Measurements from ENCODE around the gene MINK1. TPM values are rescaled to one million over a fixed set of nuclear protein-coding genes. Genes with fewer than 3 reads are reported as not detected.
A peak's percentile ranks its signal among the peaks of the same experiment; 100 is the strongest.

Gene MINK1
- total RNA-seq, 2 experiments from 2014 or later, result 40.6 to 62.5 TPM

GRCh38 chr17:4898351-4898750, 65.2 kb downstream of the MINK1 start:
- ChIA-PET CTCF (ENCODE audit: unreplicated experiment) (interaction anchor here (0.6 kb wide), 1 partner anchor 95 kb away, joined by 5 read pairs; no protein-coding TSS in a partner anchor), POLR2A (no interaction called here)
- no peak overlapping the region for H3K27ac ChIP-seq (ENCODE audit: low read depth, low read length, poor library complexity, severe bottlenecking)
- no peaks in the 10 kb centered on the region for H4K20me1 ChIP-seq (ENCODE audit: insufficient read depth, low read length)
- BruUV-seq (replicated peaks), result no TSS peak
- TF ChIP-seq CTCF (conservative IDR thresholded peaks at IDR 0.05; ENCODE audit: low read length) (no peak), EZH2phosphoT487 (IDR thresholded peaks at IDR 0.05; ENCODE audit: borderline replicate concordance, low read depth, low read length) (no peak)
- H2AFZ ChIP-seq (ENCODE audit: low read length), result no peak overlapping the region
- H3K79me2 ChIP-seq (ENCODE audit: insufficient read depth, low read depth, low read length), result no peaks in the 10 kb centered on the region
- peaks cover 32% of the 10 kb centered on the region; the same call in 1 of the 2 replicates for H3K36me3 ChIP-seq (ENCODE audit: insufficient read depth, low read length)
- no peak for DNase-seq (ENCODE audit: low spot score)
- no peak overlapping the region for H3K4me3 ChIP-seq (ENCODE audit: low read depth, low read length, poor library complexity, severe bottlenecking)
- intact Hi-C loops (cut with micrococcal nuclease; ENCODE audit: unreplicated experiment), result no loop called here
- H3K4me2 ChIP-seq (ENCODE audit: low read length), result no peak overlapping the region
- peaks cover 7% of the 10 kb centered on the region for H3K4me1 ChIP-seq (ENCODE audit: insufficient read depth, low read length, poor library complexity, severe bottlenecking)
- no peaks in the 10 kb centered on the region for H3K9me3 ChIP-seq (ENCODE audit: low read length)
- H3K9me2 ChIP-seq (ENCODE audit: insufficient read depth, low read length), result no peaks in the 10 kb centered on the region

GRCh38 chr17:4898927-4899326, 65.8 kb downstream of the MINK1 start:
- TF ChIP-seq EZH2phosphoT487 (IDR thresholded peaks at IDR 0.05; ENCODE audit: borderline replicate concordance, low read depth, low read length) (no peak), CTCF (conservative IDR thresholded peaks at IDR 0.05; ENCODE audit: low read length) (no peak)
- Histone ChIP-seq H4K20me1 (ENCODE audit: insufficient read depth, low read length) (no peaks in the 10 kb centered on the region), H3K9me3 (ENCODE audit: low read length) (no peaks in the 10 kb centered on the region), H3K4me2 (ENCODE audit: low read length) (no peak overlapping the region), H3K9me2 (ENCODE audit: insufficient read depth, low read length) (no peaks in the 10 kb centered on the region), H3K4me1 (ENCODE audit: insufficient read depth, low read length, poor library complexity, severe bottlenecking) (peaks cover 9% of the 10 kb centered on the region), H3K4me3 (ENCODE audit: low read depth, low read length, poor library complexity, severe bottlenecking) (no peak overlapping the region), H3K79me2 (ENCODE audit: insufficient read depth, low read depth, low read length) (no peaks in the 10 kb centered on the region), H3K36me3 (ENCODE audit: insufficient read depth, low read length) (peaks cover 32% of the 10 kb centered on the region; the same call in 1 of the 2 replicates), H3K27ac (ENCODE audit: low read depth, low read length, poor library complexity, severe bottlenecking) (no peak overlapping the region), H2AFZ (ENCODE audit: low read length) (no peak overlapping the region)
- intact Hi-C loops (cut with micrococcal nuclease; ENCODE audit: unreplicated experiment), result no loop called here
- BruUV-seq (replicated peaks), result no TSS peak
- CTCF ChIA-PET (ENCODE audit: unreplicated experiment), result no interaction called here
- POLR2A ChIA-PET, result no interaction called here
- no peak for DNase-seq (ENCODE audit: low spot score)

- Histone ChIP-seq H3K36me3 (ENCODE audit: insufficient read depth, low read length) (peaks cover 26% of the 10 kb centered on the region; the same call in 1 of the 2 replicates), H3K79me2 (ENCODE audit: insufficient read depth, low read depth, low read length) (no peaks in the 10 kb centered on the region), H3K9me3 (ENCODE audit: low read length) (no peaks in the 10 kb centered on the region), H3K4me1 (ENCODE audit: insufficient read depth, low read length, poor library complexity, severe bottlenecking) (peaks cover 9% of the 10 kb centered on the region), H3K4me2 (ENCODE audit: low read length) (peak within 1 kb of the TSS; percentile 19; the same call in 1 of the 2 replicates), H3K27ac (ENCODE audit: low read depth, low read length, poor library complexity, severe bottlenecking) (no peak within 1 kb of the TSS), H3K9me2 (ENCODE audit: insufficient read depth, low read length) (no peaks in the 10 kb centered on the region), H3K4me3 (ENCODE audit: low read depth, low read length, poor library complexity, severe bottlenecking) (no peak within 1 kb of the TSS), H2AFZ (ENCODE audit: low read length) (no peak within 1 kb of the TSS), H4K20me1 (ENCODE audit: insufficient read depth, low read length) (no peaks in the 10 kb centered on the region)
- no peak for TF ChIP-seq EZH2phosphoT487 (IDR thresholded peaks at IDR 0.05; ENCODE audit: borderline replicate concordance, low read depth, low read length)
- TF ChIP-seq CTCF (conservative IDR thresholded peaks at IDR 0.05; ENCODE audit: low read length), result no peak
- intact Hi-C loops (cut with micrococcal nuclease; ENCODE audit: unreplicated experiment), result loop anchor here (5.0 to 10.0 kb wide), 2 partner anchors 265 to 332 kb away; no protein-coding TSS in a partner anchor
- CTCF ChIA-PET (ENCODE audit: unreplicated experiment), result no interaction called here
- DNase-seq (ENCODE audit: low spot score), result no peak
- POLR2A ChIA-PET, result interaction anchor here (0.5 kb wide), 1 partner anchor 442 kb away, joined by 3 read pairs; no protein-coding TSS in a partner anchor
- no TSS peak for BruUV-seq (replicated peaks)
These were observed 66.4 kb downstream of the MINK1 start, which contains the start of gene C17orf107 for GRCh38 chr17:4899341-4900230. Gene C17orf107 (plus strand): TSS chr17:4899536. CDS start chr17:4899763, 227 bp downstream.
